ENCODE measurements around the gene RPRD1A. TPM values are rescaled to one million over a fixed set of nuclear protein-coding genes. Genes with fewer than 3 reads are reported as not detected.
A peak's percentile ranks its signal among the peaks of the same experiment; 100 is the strongest.
"Not testable (repeated sequence)": the region's sequence is repeated elsewhere in the genome, so short reads cannot be mapped to it uniquely, and the experiment has no call there.

RPRD1A gene
- 33.9 and 35.3 TPM in 2 replicates for total RNA-seq (2014; rRNA removed; shearing (Covaris generic))

DNA sequence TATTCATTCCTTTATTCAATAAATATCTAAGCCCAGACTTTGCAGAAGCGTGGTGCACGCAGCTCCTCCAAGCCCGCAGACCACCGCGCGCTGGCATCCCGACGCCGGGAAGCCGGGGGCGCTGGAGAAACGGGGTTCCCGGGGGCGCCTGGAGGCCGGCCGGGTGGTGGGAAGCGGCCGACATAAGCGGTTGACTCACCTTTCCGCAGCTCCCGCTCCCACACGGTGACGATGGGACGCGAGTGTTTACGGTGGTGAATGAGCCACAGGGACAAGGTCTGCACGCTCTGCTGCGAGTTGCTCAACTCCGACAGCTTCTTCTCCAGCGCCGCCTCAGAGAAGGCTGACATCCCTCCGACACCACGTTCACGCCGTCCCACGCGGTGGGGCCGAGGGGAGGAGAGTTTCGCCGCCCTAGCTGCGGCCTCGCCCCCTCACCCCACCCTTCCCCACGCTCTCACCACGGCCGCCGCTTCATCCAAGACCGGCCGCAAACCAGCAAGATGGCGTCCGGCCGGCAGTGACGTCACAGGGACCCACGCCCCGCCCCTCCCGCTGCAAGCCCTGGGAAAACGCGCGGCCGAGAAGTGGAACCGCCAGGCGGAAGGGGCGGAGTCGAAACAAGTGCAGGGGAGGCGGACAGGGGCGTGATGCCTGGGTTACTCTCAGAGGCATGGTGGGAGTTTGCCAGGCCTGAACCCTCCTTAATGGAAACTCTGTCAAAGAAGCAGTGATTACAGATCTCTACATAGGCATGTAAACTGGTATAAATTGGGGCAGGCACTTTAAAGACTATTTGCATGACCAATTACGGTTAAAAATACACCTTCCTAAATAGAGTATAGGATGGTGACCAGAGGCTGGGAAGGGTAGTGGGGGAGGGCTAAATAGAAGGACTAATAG is at the start of gene RPRD1A:
TSS of gene RPRD1A (minus strand) at position 505 of the 903 bp plus-strand sequence. CDS start at position 350, 155 bp downstream.
- peak; percentile 86 for DNase-seq (ENCODE audit: low spot score)

GRCh38 chr18:36116771-36117170 is 49.4 kb upstream of the RPRD1A start:
- DNase-seq (ENCODE audit: low spot score) = not testable (repeated sequence)

- no peak for DNase-seq (ENCODE audit: low spot score)
Observed at GRCh38 chr18:36114738-36115137, 47.4 kb upstream of the RPRD1A start.

GRCh38 chr18:36114251-36114650 is 46.9 kb upstream of the RPRD1A start:
- DNase-seq (ENCODE audit: low spot score) = no peak

- no peak for DNase-seq (ENCODE audit: low spot score)
Observed at GRCh38 chr18:36112302-36112701, 44.9 kb upstream of the RPRD1A start.

- no peak for DNase-seq (ENCODE audit: low spot score)
Observed at GRCh38 chr18:36109737-36110136, 42.4 kb upstream of the RPRD1A start.

- DNase-seq (ENCODE audit: low spot score) = no peak
Observed at GRCh38 chr18:36108601-36109000, 41.2 kb upstream of the RPRD1A start.

DNA sequence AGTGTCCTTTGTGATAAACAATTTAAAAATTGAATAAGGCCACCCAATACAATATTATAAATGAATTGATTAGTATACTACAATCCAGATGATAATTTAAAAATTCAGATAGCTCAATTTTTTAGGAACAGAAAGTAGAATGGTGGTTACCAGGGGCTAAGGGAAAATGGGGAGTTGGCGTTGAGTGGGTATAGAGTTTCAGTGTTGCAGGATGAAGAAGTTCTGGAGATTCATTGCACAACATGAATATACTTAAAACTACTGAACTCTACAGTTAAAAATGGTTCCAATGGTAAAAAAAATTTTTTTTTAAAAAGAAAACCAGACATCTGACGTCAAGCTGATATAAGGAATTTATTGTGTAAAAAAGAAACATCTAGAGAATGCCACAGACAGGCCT is 40.8 kb upstream of the RPRD1A start:
- DNase-seq (ENCODE audit: low spot score) = no peak

DNA sequence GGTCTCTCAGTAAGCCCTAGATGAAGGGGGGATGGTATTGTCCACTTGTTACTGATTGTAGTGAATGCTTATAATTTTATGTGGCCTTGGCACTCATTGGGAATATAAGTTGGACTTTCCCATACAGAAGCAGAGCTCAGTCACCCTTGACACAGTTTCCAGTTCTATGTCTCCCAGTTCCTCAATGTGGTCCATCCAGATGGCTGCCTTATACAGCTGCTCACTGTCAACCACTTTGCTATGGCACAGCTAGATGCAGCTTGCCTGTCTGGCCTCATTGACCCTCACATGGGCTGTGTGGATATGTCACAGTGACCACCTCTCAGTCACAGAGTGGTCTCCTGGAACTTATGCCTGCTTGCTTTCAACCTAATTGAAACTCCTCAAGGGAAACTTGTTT is 40.1 kb upstream of the RPRD1A start:
- no peak for DNase-seq (ENCODE audit: low spot score)

DNA sequence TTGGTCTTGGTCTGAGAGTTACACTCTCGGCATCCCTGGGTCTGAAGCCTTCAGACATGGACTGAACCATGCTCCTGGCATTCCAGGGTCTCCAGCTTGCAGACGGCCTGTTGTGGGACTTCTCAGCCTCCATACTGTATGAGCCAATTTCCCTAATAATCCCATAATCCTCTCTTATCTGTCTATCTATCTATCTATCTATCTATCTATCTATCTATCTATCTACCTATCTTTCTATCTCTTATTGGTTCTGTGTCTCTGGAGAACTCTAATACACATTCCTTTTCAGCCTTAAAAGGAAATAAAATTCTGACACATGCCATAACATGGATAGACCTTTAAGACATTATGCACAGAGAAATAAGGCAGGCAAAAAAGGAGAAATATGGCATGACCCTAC is 37.4 kb upstream of the RPRD1A start:
- no peak for DNase-seq (ENCODE audit: low spot score)

- no peak for DNase-seq (ENCODE audit: low spot score)
Observed at GRCh38 chr18:36101943-36102342, 34.6 kb upstream of the RPRD1A start.

DNA sequence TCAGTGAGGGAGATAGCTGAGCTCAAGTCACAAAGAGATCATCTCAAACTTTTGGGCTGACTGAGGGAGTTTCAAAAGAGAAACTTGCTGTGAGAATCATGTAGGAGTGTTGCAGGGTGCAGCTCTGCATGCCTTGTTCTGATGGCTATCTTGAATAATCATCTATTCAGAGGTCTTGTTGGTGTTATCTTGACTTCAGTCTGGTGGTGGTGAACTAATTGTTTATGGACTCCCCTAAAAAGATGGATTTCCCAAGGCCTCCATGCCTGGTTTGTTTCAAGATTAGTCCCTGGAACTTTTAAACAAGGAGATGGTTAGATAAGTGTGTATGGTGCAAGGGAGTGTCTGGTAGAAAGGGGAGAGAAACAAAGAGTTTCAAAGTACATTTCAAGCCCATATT is 32.0 kb upstream of the RPRD1A start:
- DNase-seq (ENCODE audit: low spot score) = no peak

GRCh38 chr18:36096955-36097354 is 29.6 kb upstream of the RPRD1A start:
- DNase-seq (ENCODE audit: low spot score) = no peak

DNA sequence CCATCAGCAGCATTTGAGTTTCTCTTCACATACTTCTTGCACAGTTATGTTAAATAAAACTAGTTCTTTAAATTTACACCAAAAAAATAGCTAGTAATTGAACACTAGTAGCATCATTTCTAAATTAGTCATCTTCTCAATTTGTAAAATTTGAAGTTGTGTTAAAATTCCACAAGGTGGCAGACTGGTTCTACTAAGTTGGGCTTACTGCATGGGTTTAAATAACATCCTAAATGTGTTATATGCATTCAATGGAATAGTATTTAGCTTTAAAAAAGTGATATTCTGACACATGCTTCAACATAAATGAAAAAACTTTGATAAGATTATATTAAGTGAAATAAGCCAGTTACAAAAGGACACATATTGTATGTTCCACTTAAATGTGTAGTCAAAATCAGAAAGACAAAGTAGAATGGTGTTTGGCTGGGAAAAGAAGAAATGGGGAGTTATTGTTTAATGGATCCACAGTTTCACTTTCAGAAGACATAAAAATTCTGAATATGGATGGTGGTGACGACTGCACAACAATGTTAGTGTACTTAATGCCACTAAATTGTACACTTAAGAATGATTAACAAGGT is 28.7 kb upstream of the RPRD1A start:
- peak; percentile 36 for DNase-seq (ENCODE audit: low spot score)

DNA sequence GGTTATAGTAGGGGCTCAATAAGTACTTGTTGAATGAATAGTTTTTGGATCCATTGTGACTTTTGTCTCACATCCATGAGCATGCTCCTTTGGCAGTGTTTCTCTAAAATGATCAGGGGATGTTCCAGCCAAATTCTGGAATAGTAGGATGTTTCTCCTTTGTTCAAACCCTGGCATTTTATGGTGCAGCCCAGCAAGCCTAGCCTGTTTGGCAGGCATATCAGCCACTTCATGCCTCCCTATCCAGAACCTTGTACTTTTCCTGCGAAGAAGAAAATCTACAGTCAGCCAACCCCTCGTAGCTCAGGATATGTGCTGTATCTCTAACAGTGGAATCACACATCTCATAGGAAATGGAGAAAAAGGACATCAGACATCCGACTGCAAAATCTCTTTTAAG is 27.1 kb upstream of the RPRD1A start:
- no peak for DNase-seq (ENCODE audit: low spot score)

DNA sequence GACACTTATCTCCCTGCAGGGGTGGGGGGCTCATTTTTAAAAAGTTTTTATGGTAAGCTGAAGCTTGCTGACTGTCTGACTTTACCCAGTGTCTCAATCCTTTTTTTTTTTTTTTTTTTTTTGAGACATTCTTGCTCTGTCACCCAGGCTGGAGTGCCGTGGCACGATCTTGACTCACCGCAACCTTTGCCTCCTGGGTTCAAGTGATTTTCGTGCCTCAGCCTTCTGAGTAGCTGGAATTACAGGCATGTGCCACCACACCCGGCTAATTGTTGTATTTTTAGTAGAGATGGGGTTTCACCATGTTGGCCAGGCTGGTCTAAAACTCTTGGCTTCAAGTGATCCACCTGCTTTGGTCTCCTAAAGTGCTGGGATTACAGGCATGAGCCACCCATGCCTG is 24.8 kb upstream of the RPRD1A start:
- not testable (repeated sequence) for DNase-seq (ENCODE audit: low spot score)

DNA sequence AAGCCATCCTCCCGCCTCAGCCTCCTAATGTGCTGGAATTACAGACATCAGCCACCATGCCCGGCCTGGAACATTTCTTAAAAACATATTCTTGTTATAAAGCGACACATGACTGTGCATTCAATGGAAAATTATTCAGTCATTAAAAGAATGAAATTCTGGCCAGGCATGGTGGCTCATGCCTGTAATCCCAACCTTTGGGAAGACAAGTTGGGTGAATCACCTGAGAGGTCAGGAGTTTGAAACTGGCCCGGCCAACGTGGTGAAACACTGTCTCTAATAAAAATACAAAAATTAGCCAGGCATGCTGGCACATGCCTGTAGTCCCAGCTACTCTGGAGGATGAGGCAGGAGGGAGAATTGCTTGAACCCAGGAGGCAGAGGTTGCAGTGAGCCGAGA is 21.6 kb upstream of the RPRD1A start:
- no peak for DNase-seq (ENCODE audit: low spot score)

- no peak for DNase-seq (ENCODE audit: low spot score)
Observed at GRCh38 chr18:36088256-36088655, 20.9 kb upstream of the RPRD1A start.

- DNase-seq (ENCODE audit: low spot score) = no peak
Observed at GRCh38 chr18:36086186-36086585, 18.8 kb upstream of the RPRD1A start.

DNA sequence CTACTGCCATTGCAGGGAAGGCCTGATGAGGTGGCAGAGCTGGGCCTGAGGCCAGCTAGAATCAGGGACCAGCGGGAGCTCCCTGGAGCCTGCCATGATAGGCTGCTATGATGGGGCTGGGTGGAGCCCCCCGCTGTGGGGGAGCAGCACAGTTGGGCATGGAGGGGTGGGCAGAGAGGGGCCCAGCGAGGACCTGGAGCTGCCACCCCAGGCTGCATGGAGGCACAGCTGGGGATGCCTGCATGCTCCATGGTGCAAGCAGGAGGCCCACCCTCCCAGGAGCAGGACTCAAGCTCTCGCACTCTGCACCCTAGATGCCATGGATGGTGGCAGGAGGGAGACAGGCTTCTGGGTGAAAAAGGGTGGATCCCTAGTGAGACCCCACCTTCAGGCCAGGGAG is 17.8 kb upstream of the RPRD1A start:
- DNase-seq (ENCODE audit: low spot score) = no peak

DNA sequence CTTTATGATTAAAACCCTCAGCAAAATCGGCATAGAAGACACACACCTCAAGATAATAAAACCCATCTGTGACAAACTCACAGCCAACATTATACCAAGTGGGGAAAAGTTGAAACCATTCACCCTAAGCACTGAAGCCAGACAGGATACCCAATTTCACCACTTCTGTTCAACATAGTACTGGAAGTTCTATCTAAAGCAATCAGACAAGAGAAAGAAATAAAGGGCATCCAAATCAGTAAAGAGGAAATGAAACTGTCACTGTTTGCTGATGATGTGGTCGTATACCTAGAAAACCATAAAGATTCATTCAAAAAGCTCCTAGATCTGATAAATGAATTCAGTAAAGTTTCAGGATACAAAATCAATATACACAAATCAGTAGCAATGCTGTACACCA is 16.4 kb upstream of the RPRD1A start:
- DNase-seq (ENCODE audit: low spot score) = no peak

DNA sequence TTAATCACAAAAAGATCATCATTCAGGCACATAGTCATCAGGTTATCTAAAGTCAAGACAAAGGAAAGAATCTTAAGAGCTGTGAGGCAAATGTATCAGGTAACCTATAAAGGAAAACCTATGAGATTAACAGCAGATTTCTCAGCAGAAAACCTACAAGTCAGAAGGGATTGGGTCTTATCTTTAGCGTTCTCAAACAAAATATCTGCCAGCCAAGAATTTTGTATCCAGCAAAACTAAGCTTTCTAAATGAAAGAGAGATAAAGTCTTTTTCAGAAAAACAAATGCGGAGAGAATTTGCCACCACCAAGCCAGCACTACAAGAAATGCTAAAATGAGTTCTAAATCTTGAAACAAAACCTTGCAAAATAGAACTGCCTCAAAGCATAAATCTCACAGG is 13.8 kb upstream of the RPRD1A start:
- not testable (repeated sequence) for DNase-seq (ENCODE audit: low spot score)

All from HT-29 (cell line).